ENCODE data around the gene USP54.

The USP54 gene

DNA sequence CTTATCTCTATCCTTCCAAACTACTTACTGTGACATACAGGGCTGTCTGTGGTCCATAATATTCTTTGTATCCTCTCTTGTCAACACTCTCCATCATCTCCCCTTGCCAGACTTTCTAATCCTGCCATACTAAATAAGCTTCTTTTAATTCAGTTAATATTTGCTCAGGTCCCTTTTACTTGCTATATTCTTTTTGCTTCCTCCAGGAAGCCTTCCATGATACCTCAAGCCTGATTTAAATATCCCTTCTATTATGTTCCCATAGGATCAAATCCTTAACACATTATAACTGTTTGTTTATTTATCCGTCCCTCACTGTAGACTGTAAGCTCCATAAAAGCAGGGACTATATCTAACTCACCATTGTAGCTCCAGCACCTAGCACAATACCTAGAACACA lies 88.1 kb downstream of the USP54 start:
- TF ChIP-seq, protein P1, sequence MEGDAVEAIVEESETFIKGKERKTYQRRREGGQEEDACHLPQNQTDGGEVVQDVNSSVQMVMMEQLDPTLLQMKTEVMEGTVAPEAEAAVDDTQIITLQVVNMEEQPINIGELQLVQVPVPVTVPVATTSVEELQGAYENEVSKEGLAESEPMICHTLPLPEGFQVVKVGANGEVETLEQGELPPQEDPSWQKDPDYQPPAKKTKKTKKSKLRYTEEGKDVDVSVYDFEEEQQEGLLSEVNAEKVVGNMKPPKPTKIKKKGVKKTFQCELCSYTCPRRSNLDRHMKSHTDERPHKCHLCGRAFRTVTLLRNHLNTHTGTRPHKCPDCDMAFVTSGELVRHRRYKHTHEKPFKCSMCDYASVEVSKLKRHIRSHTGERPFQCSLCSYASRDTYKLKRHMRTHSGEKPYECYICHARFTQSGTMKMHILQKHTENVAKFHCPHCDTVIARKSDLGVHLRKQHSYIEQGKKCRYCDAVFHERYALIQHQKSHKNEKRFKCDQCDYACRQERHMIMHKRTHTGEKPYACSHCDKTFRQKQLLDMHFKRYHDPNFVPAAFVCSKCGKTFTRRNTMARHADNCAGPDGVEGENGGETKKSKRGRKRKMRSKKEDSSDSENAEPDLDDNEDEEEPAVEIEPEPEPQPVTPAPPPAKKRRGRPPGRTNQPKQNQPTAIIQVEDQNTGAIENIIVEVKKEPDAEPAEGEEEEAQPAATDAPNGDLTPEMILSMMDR (IDR thresholded peaks at IDR 0.05; ENCODE audit: control insufficient read depth, insufficient read depth, low read depth, low read length, missing control alignments) = no peak

DNA sequence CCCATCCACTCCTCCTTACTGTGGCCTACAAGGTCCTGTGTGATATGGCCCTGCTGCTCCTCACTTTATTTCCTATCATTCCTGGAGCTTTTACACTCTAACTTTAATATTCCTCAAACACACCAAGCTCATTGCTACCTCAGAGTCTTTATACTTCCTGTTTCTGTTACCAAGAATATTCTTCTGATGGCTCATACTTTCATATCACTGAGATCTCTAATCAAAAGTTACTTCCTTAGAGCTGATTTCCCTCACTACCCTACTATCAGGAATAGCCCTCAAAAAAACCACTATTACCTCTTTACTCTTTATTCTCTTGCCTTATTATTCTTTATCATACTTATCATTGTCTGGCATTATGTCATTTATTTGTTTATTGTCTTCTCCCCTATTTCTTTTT lies 89.5 kb downstream of the USP54 start:
- no peak for DNase-seq (ENCODE audit: low read depth)
- TF ChIP-seq, protein P1 (IDR thresholded peaks at IDR 0.05; ENCODE audit: control insufficient read depth, insufficient read depth, low read depth, low read length, missing control alignments) = no peak
- no peak overlapping the region for H3K4me3 ChIP-seq (ENCODE audit: control insufficient read depth, low read depth, low read length)

More for the DNA sequence above, 88.1 kb downstream of the USP54 start:
- no peak overlapping the region for H3K4me3 ChIP-seq (ENCODE audit: control insufficient read depth, low read depth, low read length)
- DNase-seq (ENCODE audit: low read depth) = no peak

DNA sequence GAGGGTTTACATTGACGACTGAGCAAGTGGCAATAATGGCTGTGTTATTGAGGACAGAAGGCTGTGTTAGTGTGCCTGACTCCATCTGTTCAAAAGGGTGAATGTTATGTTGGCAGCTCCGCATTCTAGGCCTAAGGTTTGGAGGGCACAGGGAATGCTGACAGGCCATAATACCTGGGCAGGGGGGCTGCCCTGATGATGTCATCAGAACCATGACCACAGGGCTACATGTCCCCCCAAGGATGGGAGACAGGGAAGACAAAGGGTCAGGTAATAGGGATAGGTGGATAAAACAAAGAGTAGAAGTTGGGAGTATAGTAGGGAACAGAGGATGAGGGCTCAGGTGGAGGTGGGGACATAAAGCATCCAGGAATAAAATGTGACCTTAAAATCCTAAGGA lies 93.5 kb downstream of the USP54 start:
- TF ChIP-seq, protein P1 (IDR thresholded peaks at IDR 0.05; ENCODE audit: control insufficient read depth, insufficient read depth, low read depth, low read length, missing control alignments) = no peak
- DNase-seq (ENCODE audit: low read depth) = no peak
- no peak overlapping the region for H3K4me3 ChIP-seq (ENCODE audit: control insufficient read depth, low read depth, low read length)

DNA sequence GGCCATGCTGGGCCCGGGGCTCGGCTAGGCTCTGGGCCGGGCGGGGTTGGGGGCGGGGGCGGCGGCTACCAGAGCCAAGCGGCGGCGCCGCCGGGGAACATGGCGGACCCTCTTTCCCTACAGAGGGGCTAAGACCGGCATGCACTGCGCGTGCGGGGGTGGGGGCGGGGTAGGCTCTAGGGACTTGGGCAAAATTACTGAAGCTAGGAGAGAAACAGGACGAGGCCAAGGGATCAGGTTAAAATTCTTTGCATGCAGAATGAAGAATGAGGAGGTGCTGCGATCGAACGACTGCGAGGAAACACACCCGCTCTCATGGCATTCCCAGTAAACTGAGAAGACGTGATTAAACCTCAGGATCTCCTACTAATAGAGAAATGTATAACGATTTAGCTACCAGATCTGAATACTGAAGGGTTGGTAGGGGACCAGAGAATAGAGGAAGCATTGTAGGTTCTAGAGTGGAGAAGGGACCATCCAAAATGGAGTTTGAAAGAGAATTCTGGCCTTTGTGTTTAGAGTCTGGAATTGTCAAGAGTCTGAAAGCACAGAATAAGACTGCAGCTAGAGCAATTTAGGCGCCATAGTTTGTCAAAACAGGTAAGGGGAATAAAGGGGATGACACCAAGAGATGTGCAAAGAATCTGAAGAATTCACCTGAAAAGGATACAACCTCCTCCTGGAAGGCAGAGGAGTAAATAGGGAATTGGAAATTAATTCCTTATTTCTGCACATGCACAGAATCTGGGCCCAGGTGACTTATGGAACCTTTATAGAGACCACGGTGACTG lies 95.1 kb downstream of the USP54 start, which contains the start of gene PPP3CB:
Gene PPP3CB, minus strand, starts transcription at position 141 of the 791 bp plus-strand sequence. Its CDS starts 135 bp downstream, at position 6.
- peak within 1 kb of the TSS; percentile 85 for H3K4me3 ChIP-seq (ENCODE audit: control insufficient read depth, low read depth, low read length)
- DNase-seq (ENCODE audit: low read depth) = peak; percentile 91
- TF ChIP-seq, protein P1 (IDR thresholded peaks at IDR 0.05; ENCODE audit: control insufficient read depth, insufficient read depth, low read depth, low read length, missing control alignments) = no peak

DNA sequence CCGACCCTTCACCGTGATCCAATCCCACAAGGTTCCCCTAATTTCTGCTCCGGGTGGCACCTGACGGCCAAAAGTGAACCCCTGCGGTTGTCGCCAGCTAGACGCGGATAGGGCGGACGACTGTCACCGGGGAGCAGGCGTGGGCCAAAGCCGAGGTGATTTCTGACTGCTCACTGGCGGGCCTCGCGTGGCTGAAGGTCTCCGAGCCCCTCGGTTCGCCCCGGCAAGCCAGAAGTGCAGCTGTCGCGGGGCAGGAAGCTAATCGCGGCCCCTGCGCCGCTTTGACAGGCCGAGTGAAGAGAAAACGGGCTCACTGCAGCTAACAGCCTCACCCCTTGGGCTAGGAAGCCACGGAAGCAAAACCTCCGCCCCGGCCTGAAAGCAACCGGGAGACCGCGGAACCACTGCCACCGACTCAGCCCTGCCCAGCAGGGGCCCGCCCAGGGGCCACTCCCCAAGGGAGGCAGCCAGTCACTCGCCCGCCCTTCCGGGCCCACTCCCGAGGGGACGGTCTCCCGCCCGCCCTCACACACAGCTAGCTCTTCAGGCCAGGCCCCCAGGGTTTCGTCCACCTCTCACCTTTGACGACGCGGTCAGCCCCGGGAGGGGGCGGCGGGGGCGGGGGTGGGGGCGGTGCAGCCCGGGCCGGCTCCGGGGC lies 95.8 kb downstream of the USP54 start:
- H3K4me3 ChIP-seq (ENCODE audit: control insufficient read depth, low read depth, low read length) = peak overlapping the region; percentile 85
- TF ChIP-seq, protein P1 (IDR thresholded peaks at IDR 0.05; ENCODE audit: control insufficient read depth, insufficient read depth, low read depth, low read length, missing control alignments) = no peak
- DNase-seq (ENCODE audit: low read depth) = peak; percentile 60

DNA sequence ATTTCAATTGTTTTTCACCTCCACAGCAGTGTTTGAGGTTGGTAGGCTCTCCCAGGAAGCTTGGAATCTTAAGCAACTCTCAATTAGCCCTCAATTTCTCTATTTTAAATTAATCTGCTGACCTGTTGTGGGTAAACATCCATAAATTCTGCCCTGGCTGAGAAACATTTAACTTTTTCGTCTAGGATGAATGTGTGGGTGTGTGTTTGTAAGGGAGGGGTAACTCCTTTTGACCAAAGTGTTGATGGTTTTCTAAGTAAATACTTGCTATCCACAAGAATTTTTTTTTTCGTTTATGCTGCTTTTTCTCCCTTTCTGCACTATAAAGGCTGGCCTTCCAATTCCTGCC lies 96.3 kb downstream of the USP54 start:
- TF ChIP-seq, protein P1 (IDR thresholded peaks at IDR 0.05; ENCODE audit: control insufficient read depth, insufficient read depth, low read depth, low read length, missing control alignments) = no peak
- H3K4me3 ChIP-seq (ENCODE audit: control insufficient read depth, low read depth, low read length) = peak overlapping the region; percentile 85
- no peak for DNase-seq (ENCODE audit: low read depth)
